Measurements from ENCODE around the gene KRT17.

Gene KRT17

GRCh38 chr17:41653892-41654677 lies 29.7 kb upstream of the KRT17 start:
- peak overlapping the region; percentile 98 for H2BK12ac ChIP-seq (ENCODE audit: low read length)
- no peaks in the 10 kb centered on the region for H3K36me3 ChIP-seq (replicated peaks in 1 of 2; ENCODE audit: control insufficient read depth in 2 of 2, insufficient read depth in 2 of 2, low read length in 2 of 2)
- no peak overlapping the region for H3K4me3 ChIP-seq (ENCODE audit: low read length in 2 of 2)
- peaks cover 0 to 18% of the 10 kb centered on the region in 2 donors for H3K4me1 ChIP-seq (ENCODE audit: control insufficient read depth in 2 of 2, insufficient read depth in 1 of 2, low read depth in 1 of 2, low read length in 2 of 2)
- H3K4ac ChIP-seq (ENCODE audit: low read length): peak overlapping the region; percentile 81
- H3K9me3 ChIP-seq (replicated peaks in 1 of 2; ENCODE audit: control insufficient read depth in 2 of 2, insufficient read depth in 1 of 2, low read depth in 1 of 2, low read length in 2 of 2): peaks cover 0 to 3% of the 10 kb centered on the region in 2 donors
- peak overlapping the region; percentile 99 for H2AK5ac ChIP-seq (ENCODE audit: low read depth, low read length)
- no peak for DNase-seq (ENCODE audit: low spot score)
- no peak overlapping the region for H3K9ac ChIP-seq (ENCODE audit: low read depth, low read length, poor library complexity)
- H3K18ac ChIP-seq (ENCODE audit: low read length): peak overlapping the region; percentile 84
- H3K23ac ChIP-seq (ENCODE audit: low read depth, low read length, poor library complexity): peak overlapping the region; percentile 1
- no CpG with 5 or more reads among the region's 14 CpGs for WGBS, 2 donors (ENCODE audit: extremely low coverage in 2 of 2, insufficient read length in 2 of 2, insufficient replicate concordance in 1 of 2)
- H3K79me1 ChIP-seq (ENCODE audit: low read depth, low read length): no peaks in the 10 kb centered on the region
- H3K4me2 ChIP-seq (ENCODE audit: insufficient read depth, low read length, poor library complexity, severe bottlenecking): no peak overlapping the region
- H4K8ac ChIP-seq (ENCODE audit: low read depth, low read length): no peak overlapping the region
- peaks cover 0 to 44% (median 2%) of the 10 kb centered on the region in 3 experiments for H3K27me3 ChIP-seq (ENCODE audit: control insufficient read depth in 3 of 3, insufficient read depth in 3 of 3, low read depth in 1 of 3, low read length in 3 of 3)
- H3K14ac ChIP-seq (ENCODE audit: low read length): no peak overlapping the region
- H4K91ac ChIP-seq (ENCODE audit: low read depth, low read length, poor library complexity): no peak overlapping the region
- peak overlapping the region; percentile 83 for H2BK5ac ChIP-seq (ENCODE audit: low read length)
- no peak overlapping the region for H2AFZ ChIP-seq (ENCODE audit: low read length)
- peak overlapping the region; percentile 88 for H2BK15ac ChIP-seq (ENCODE audit: low read length)
- peak overlapping the region; percentile 72 for H2BK120ac ChIP-seq (ENCODE audit: low read depth, low read length)
- no peak overlapping the region for H3K27ac ChIP-seq (replicated peaks; ENCODE audit: low read length)

GRCh38 chr17:41653421-41653820 lies 29.0 kb upstream of the KRT17 start:
- Histone ChIP-seq H3K4me3 (ENCODE audit: low read length in 2 of 2) (no peak overlapping the region), H2BK15ac (ENCODE audit: low read length) (peak overlapping the region; percentile 96), H3K9me3 (replicated peaks in 1 of 2; ENCODE audit: control insufficient read depth in 2 of 2, insufficient read depth in 1 of 2, low read depth in 1 of 2, low read length in 2 of 2) (peaks cover 0 to 3% of the 10 kb centered on the region in 2 donors), H3K36me3 (replicated peaks in 1 of 2; ENCODE audit: control insufficient read depth in 2 of 2, insufficient read depth in 2 of 2, low read length in 2 of 2) (no peaks in the 10 kb centered on the region), H3K27me3 (ENCODE audit: control insufficient read depth in 3 of 3, insufficient read depth in 3 of 3, low read depth in 1 of 3, low read length in 3 of 3) (peaks cover 0 to 38% (median 2%) of the 10 kb centered on the region in 3 experiments), H4K8ac (ENCODE audit: low read depth, low read length) (no peak overlapping the region), H3K23ac (ENCODE audit: low read depth, low read length, poor library complexity) (peak overlapping the region; percentile 1), H2BK5ac (ENCODE audit: low read length) (no peak overlapping the region), H3K9ac (ENCODE audit: low read depth, low read length, poor library complexity) (no peak overlapping the region), H3K27ac (replicated peaks; ENCODE audit: low read length) (no peak overlapping the region), H3K14ac (ENCODE audit: low read length) (peak overlapping the region; percentile 47), H3K4me1 (ENCODE audit: control insufficient read depth in 2 of 2, insufficient read depth in 1 of 2, low read depth in 1 of 2, low read length in 2 of 2) (peaks cover 1 to 19% of the 10 kb centered on the region in 2 donors), H3K4ac (ENCODE audit: low read length) (peak overlapping the region; percentile 81), H2AK5ac (ENCODE audit: low read depth, low read length) (no peak overlapping the region), H2AFZ (ENCODE audit: low read length) (no peak overlapping the region), H2BK12ac (ENCODE audit: low read length) (no peak overlapping the region), H2BK120ac (ENCODE audit: low read depth, low read length) (no peak overlapping the region), H4K91ac (ENCODE audit: low read depth, low read length, poor library complexity) (no peak overlapping the region), H3K18ac (ENCODE audit: low read length) (peak overlapping the region; percentile 84), H3K4me2 (ENCODE audit: insufficient read depth, low read length, poor library complexity, severe bottlenecking) (no peak overlapping the region), H3K79me1 (ENCODE audit: low read depth, low read length) (no peaks in the 10 kb centered on the region)
- WGBS, 2 donors (ENCODE audit: extremely low coverage in 2 of 2, insufficient read length in 2 of 2, insufficient replicate concordance in 1 of 2): no CpG with 5 or more reads among the region's 5 CpGs
- DNase-seq (ENCODE audit: low spot score): no peak

GRCh38 chr17:41652461-41652970 lies 28.1 kb upstream of the KRT17 start:
- H2BK15ac ChIP-seq (ENCODE audit: low read length): peak overlapping the region; percentile 96
- peaks cover 0 to 29% (median 2%) of the 10 kb centered on the region in 3 experiments for H3K27me3 ChIP-seq (ENCODE audit: control insufficient read depth in 3 of 3, insufficient read depth in 3 of 3, low read depth in 1 of 3, low read length in 3 of 3)
- WGBS, 2 donors (ENCODE audit: extremely low coverage in 2 of 2, insufficient read length in 2 of 2, insufficient replicate concordance in 1 of 2): no CpG with 5 or more reads among the region's 5 CpGs
- no peak overlapping the region for H2AFZ ChIP-seq (ENCODE audit: low read length)
- H3K27ac ChIP-seq (replicated peaks; ENCODE audit: low read length): no peak overlapping the region
- no peak overlapping the region for H3K23ac ChIP-seq (ENCODE audit: low read depth, low read length, poor library complexity)
- no peak overlapping the region for H3K14ac ChIP-seq (ENCODE audit: low read length)
- peak overlapping the region in 1 of 2 donors; percentile 9 for H3K4me3 ChIP-seq (ENCODE audit: low read length in 2 of 2)
- H3K4me2 ChIP-seq (ENCODE audit: insufficient read depth, low read length, poor library complexity, severe bottlenecking): no peak overlapping the region
- peak overlapping the region; percentile 92 for H3K18ac ChIP-seq (ENCODE audit: low read length)
- no peaks in the 10 kb centered on the region for H3K36me3 ChIP-seq (replicated peaks in 1 of 2; ENCODE audit: control insufficient read depth in 2 of 2, insufficient read depth in 2 of 2, low read length in 2 of 2)
- no peak overlapping the region for H2BK5ac ChIP-seq (ENCODE audit: low read length)
- no peak overlapping the region for H4K91ac ChIP-seq (ENCODE audit: low read depth, low read length, poor library complexity)
- no peak overlapping the region for H3K4ac ChIP-seq (ENCODE audit: low read length)
- H2BK120ac ChIP-seq (ENCODE audit: low read depth, low read length): no peak overlapping the region
- peak overlapping the region; percentile 75 for H2BK12ac ChIP-seq (ENCODE audit: low read length)
- peak overlapping the region; percentile 76 for H2AK5ac ChIP-seq (ENCODE audit: low read depth, low read length)
- no peak overlapping the region for H3K9ac ChIP-seq (ENCODE audit: low read depth, low read length, poor library complexity)
- H3K9me3 ChIP-seq (replicated peaks in 1 of 2; ENCODE audit: control insufficient read depth in 2 of 2, insufficient read depth in 1 of 2, low read depth in 1 of 2, low read length in 2 of 2): peaks cover 0 to 3% of the 10 kb centered on the region in 2 donors
- H4K8ac ChIP-seq (ENCODE audit: low read depth, low read length): no peak overlapping the region
- no peak for DNase-seq (ENCODE audit: low spot score)
- H3K79me1 ChIP-seq (ENCODE audit: low read depth, low read length): no peaks in the 10 kb centered on the region
- H3K4me1 ChIP-seq (ENCODE audit: control insufficient read depth in 2 of 2, insufficient read depth in 1 of 2, low read depth in 1 of 2, low read length in 2 of 2): peaks cover 3 to 20% of the 10 kb centered on the region in 2 donors
